Stimulated activated naive CD8-positive, alpha-beta T cell treated with anti-CD3 and anti-CD28 coated beads, Interleukin-15, amount 100 ng/mL, for 72 hours (primary cell): Measurements from ENCODE around the gene ZNF286A.
"Not testable (repeated sequence)": the region's sequence is repeated elsewhere in the genome, so short reads cannot be mapped to it uniquely, and the experiment has no call there.

ENCODE experiments used
- ATAC-seq: fragments of 150-1000 bp; cut with Tn5 transposase; 2 replicates; pipeline ENCODE4 v1.10.0; 2021; ENCODE audit warnings: mild to moderate bottlenecking, moderate library complexity
- DNase-seq, 2 donors: peaks; one replicate each; pipeline ENCODE4 v3.0.0; 2021 to 2022
- H3K27ac Mint-ChIP-seq, 2 donors: one replicate each; pipeline ENCODE4 v1.8.0; 2022; ENCODE audit warnings: mild to moderate bottlenecking in 2 of 2, mixed read lengths in 2 of 2, moderate library complexity in 2 of 2
- H3K27me3 Mint-ChIP-seq: one replicate; pipeline ENCODE4 v1.8.0; 2022; ENCODE audit warnings: mixed read lengths
- H3K4me1 Mint-ChIP-seq: one replicate; pipeline ENCODE4 v1.8.0; 2022; ENCODE audit warnings: mild to moderate bottlenecking, mixed read lengths
- H3K4me3 Mint-ChIP-seq, 2 donors: one replicate each; pipeline ENCODE4 v1.8.0; 2022; ENCODE audit warnings: mild to moderate bottlenecking in 2 of 2, mixed read lengths in 2 of 2, moderate library complexity in 1 of 2
- H3K9me3 Mint-ChIP-seq, 2 donors: one replicate each; pipeline ENCODE4 v1.8.0; 2022; ENCODE audit warnings: mixed read lengths in 2 of 2

ZNF286A gene

GRCh38 chr17:15674640-15675039 is 24.9 kb upstream of the ZNF286A start:
- ATAC-seq, H3K27me3 Mint-ChIP-seq: not testable (repeated sequence)

GRCh38 chr17:15675991-15676390 is 23.6 kb upstream of the ZNF286A start:
- H3K4me1 Mint-ChIP-seq, H3K9me3 Mint-ChIP-seq, H3K27me3 Mint-ChIP-seq, DNase-seq, H3K27ac Mint-ChIP-seq, H3K4me3 Mint-ChIP-seq, ATAC-seq: not testable (repeated sequence)

More at GRCh38 chr17:15674640-15675039, 24.9 kb upstream of the ZNF286A start:
- not testable (repeated sequence) for H3K27ac Mint-ChIP-seq, H3K4me3 Mint-ChIP-seq, H3K4me1 Mint-ChIP-seq, H3K9me3 Mint-ChIP-seq, DNase-seq

GRCh38 chr17:15683135-15683534 is 16.4 kb upstream of the ZNF286A start:
- Mint-ChIP-seq H3K4me3 (peak overlapping the region; percentile 95 to 99), H3K27ac (peak overlapping the region in 1 of 2 donors; percentile 23)
- not testable (repeated sequence) for ATAC-seq

GRCh38 chr17:15683824-15684478 is 15.6 kb upstream of the ZNF286A start, which contains the start of gene TRIM16:
TRIM16 (minus strand) TSS chr17:15684311; CDS start chr17:15651609, 32,702 bp downstream.
- Mint-ChIP-seq H3K4me3 (peak within 1 kb of the TSS; percentile 95 to 99), H3K27ac (peak within 1 kb of the TSS; percentile 87 to 93), H3K4me1 (peaks cover 41% of the 10 kb centered on the region)
- ATAC-seq (peak; percentile 95), DNase-seq (peak; percentile 57 to 69)
- not testable (repeated sequence) for H3K27me3 Mint-ChIP-seq, H3K9me3 Mint-ChIP-seq

More at GRCh38 chr17:15683135-15683534, 16.4 kb upstream of the ZNF286A start:
- peaks cover 41% of the 10 kb centered on the region for H3K4me1 Mint-ChIP-seq
- not testable (repeated sequence) for H3K27me3 Mint-ChIP-seq, H3K9me3 Mint-ChIP-seq, DNase-seq

GRCh38 chr17:15687494-15687893 is 12.1 kb upstream of the ZNF286A start:
- not testable (repeated sequence) for H3K4me3 Mint-ChIP-seq, DNase-seq, H3K9me3 Mint-ChIP-seq, H3K27ac Mint-ChIP-seq, H3K27me3 Mint-ChIP-seq, ATAC-seq
- peaks cover 29% of the 10 kb centered on the region for H3K4me1 Mint-ChIP-seq

GRCh38 chr17:15698967-15699366 is 585 bp upstream of the ZNF286A start:
- not testable (repeated sequence) for ATAC-seq, DNase-seq, H3K27me3 Mint-ChIP-seq, H3K4me1 Mint-ChIP-seq, H3K9me3 Mint-ChIP-seq
- peak overlapping the region; percentile 88 for H3K4me3 Mint-ChIP-seq
- peak overlapping the region in 1 of 2 donors; percentile 97 for H3K27ac Mint-ChIP-seq

- not testable (repeated sequence) for H3K4me1 Mint-ChIP-seq, H3K27me3 Mint-ChIP-seq, DNase-seq, H3K9me3 Mint-ChIP-seq
- Mint-ChIP-seq H3K4me3 (peak overlapping the region; percentile 88), H3K27ac (peak overlapping the region; percentile 85 to 97)
- peak; percentile 29 for ATAC-seq
Observed at GRCh38 chr17:15699937-15700336, 385 bp downstream of the ZNF286A start.

- not testable (repeated sequence) for H3K4me1 Mint-ChIP-seq, DNase-seq, H3K27ac Mint-ChIP-seq, H3K4me3 Mint-ChIP-seq, ATAC-seq, H3K27me3 Mint-ChIP-seq
- H3K9me3 Mint-ChIP-seq = peaks cover 11 to 14% of the 10 kb centered on the region in 2 donors
Observed at GRCh38 chr17:15704239-15704638, 4.7 kb downstream of the ZNF286A start.

- not testable (repeated sequence) for H3K4me1 Mint-ChIP-seq, DNase-seq, H3K4me3 Mint-ChIP-seq, H3K27ac Mint-ChIP-seq, ATAC-seq, H3K27me3 Mint-ChIP-seq
- peaks cover 11 to 14% of the 10 kb centered on the region in 2 donors for H3K9me3 Mint-ChIP-seq
Observed at GRCh38 chr17:15704813-15705212, 5.3 kb downstream of the ZNF286A start.

- DNase-seq, H3K4me3 Mint-ChIP-seq, H3K4me1 Mint-ChIP-seq, H3K27ac Mint-ChIP-seq, H3K27me3 Mint-ChIP-seq, ATAC-seq: not testable (repeated sequence)
- peaks cover 11 to 19% of the 10 kb centered on the region in 2 donors for H3K9me3 Mint-ChIP-seq
Observed at GRCh38 chr17:15708879-15709278, 9.3 kb downstream of the ZNF286A start.

- peaks cover 10 to 15% of the 10 kb centered on the region in 2 donors for H3K9me3 Mint-ChIP-seq
- not testable (repeated sequence) for DNase-seq, H3K27ac Mint-ChIP-seq, H3K27me3 Mint-ChIP-seq, H3K4me1 Mint-ChIP-seq, H3K4me3 Mint-ChIP-seq, ATAC-seq
Observed at GRCh38 chr17:15716601-15717563, 17.3 kb downstream of the ZNF286A start.

GRCh38 chr17:15730535-15730934 is 31.0 kb downstream of the ZNF286A start:
- not testable (repeated sequence) for H3K27me3 Mint-ChIP-seq, DNase-seq, H3K4me1 Mint-ChIP-seq, ATAC-seq, H3K27ac Mint-ChIP-seq, H3K4me3 Mint-ChIP-seq, H3K9me3 Mint-ChIP-seq

- DNase-seq, H3K4me1 Mint-ChIP-seq, H3K4me3 Mint-ChIP-seq, ATAC-seq, H3K9me3 Mint-ChIP-seq, H3K27me3 Mint-ChIP-seq, H3K27ac Mint-ChIP-seq: not testable (repeated sequence)
Observed at GRCh38 chr17:15731900-15732299, 32.3 kb downstream of the ZNF286A start, which contains the start of gene TBC1D26. TBC1D26 (plus strand) TSS chr17:15732283; CDS start chr17:15735349, 3,066 bp downstream.

- H3K4me3 Mint-ChIP-seq, ATAC-seq, H3K27ac Mint-ChIP-seq, H3K4me1 Mint-ChIP-seq, DNase-seq, H3K9me3 Mint-ChIP-seq, H3K27me3 Mint-ChIP-seq: not testable (repeated sequence)
Observed at GRCh38 chr17:15733174-15733789, 33.7 kb downstream of the ZNF286A start.

GRCh38 chr17:15736578-15736977 is 37.0 kb downstream of the ZNF286A start:
- not testable (repeated sequence) for H3K4me1 Mint-ChIP-seq, ATAC-seq, H3K27ac Mint-ChIP-seq, H3K27me3 Mint-ChIP-seq, H3K4me3 Mint-ChIP-seq, DNase-seq, H3K9me3 Mint-ChIP-seq
